GM23248 (cell line): ENCODE measurements around the gene ENTPD8. TPM values are rescaled to one million over a fixed set of nuclear protein-coding genes. Genes with fewer than 3 reads are reported as not detected.
"Not testable (repeated sequence)": the region's sequence is repeated elsewhere in the genome, so short reads cannot be mapped to it uniquely, and the experiment has no call there.

Experiments used
- DNase-seq: peaks from one replicate; pipeline ENCODE4 v3.0.0-alpha.2; 2015
- H2AFZ ChIP-seq: fragments of 200-600 bp; sonication (generic); 2 replicates; pipeline ENCODE4 v1.6.1; 2016; ENCODE audit warnings: antibody characterized with exemption
- H3F3A ChIP-seq: fragments of 200-600 bp; sonication (generic); 2 replicates; pipeline ENCODE4 v1.6.1; 2016; ENCODE audit warnings: mild to moderate bottlenecking, antibody characterized with exemption, mixed run types; ENCODE audit not compliant: insufficient read depth
- H3K27ac ChIP-seq: fragments of 200-600 bp; sonication (generic); 2 replicates; pipeline ENCODE4 v1.5.1; 2016; ENCODE audit warnings: mild to moderate bottlenecking
- H3K27me3 ChIP-seq: fragments of 200-600 bp; sonication (generic); replicated peaks from 2 replicates; pipeline ENCODE4 v1.6.1; 2016; ENCODE audit warnings: mild to moderate bottlenecking; ENCODE audit not compliant: insufficient read depth
- H3K36me3 ChIP-seq: fragments of 200-600 bp; sonication (generic); 2 replicates; pipeline ENCODE4 v1.6.1; 2016; ENCODE audit warnings: low read depth, mild to moderate bottlenecking
- H3K4me1 ChIP-seq: fragments of 200-600 bp; sonication (generic); 2 replicates; pipeline ENCODE4 v1.6.1; 2016; ENCODE audit warnings: mild to moderate bottlenecking; ENCODE audit not compliant: insufficient read depth
- H3K4me2 ChIP-seq: fragments of 200-600 bp; sonication (generic); one replicate; pipeline ENCODE4 v1.6.1; 2016; ENCODE audit warnings: mild to moderate bottlenecking; ENCODE audit not compliant: unreplicated experiment
- H3K4me3 ChIP-seq: fragments of 200-600 bp; sonication (generic); 2 replicates; pipeline ENCODE4 v1.5.1; 2016; ENCODE audit warnings: mild to moderate bottlenecking
- H3K79me2 ChIP-seq: fragments of 200-600 bp; sonication (generic); 2 replicates; pipeline ENCODE4 v1.6.1; 2016; ENCODE audit warnings: mild to moderate bottlenecking; ENCODE audit not compliant: insufficient read depth
- H3K9ac ChIP-seq: fragments of 200-600 bp; sonication (generic); 2 replicates; pipeline ENCODE4 v1.6.1; 2016; ENCODE audit warnings: mild to moderate bottlenecking
- H3K9me2 ChIP-seq: fragments of 200-600 bp; sonication (generic); 2 replicates; pipeline ENCODE4 v1.6.1; 2016; ENCODE audit warnings: mixed run types, mild to moderate bottlenecking, moderate library complexity; ENCODE audit not compliant: insufficient read depth
- H3K9me3 ChIP-seq: fragments of 200-600 bp; sonication (generic); one replicate; pipeline ENCODE4 v1.6.1; 2017; ENCODE audit warnings: low read depth
- H4K20me1 ChIP-seq: fragments of 200-600 bp; sonication (generic); 2 replicates; pipeline ENCODE4 v1.6.0; 2016; ENCODE audit not compliant: insufficient read depth
- EZH2 ChIP-seq: fragments of 200-600 bp; sonication (generic); IDR thresholded peaks from 2 replicates; pipeline ENCODE4 v1.6.1; 2018; ENCODE audit warnings: antibody characterized with exemption, mild to moderate bottlenecking; ENCODE audit not compliant: insufficient read depth, poor library complexity, severe bottlenecking
- EZH2phosphoT487 ChIP-seq: fragments of 200-600 bp; sonication (generic); IDR thresholded peaks from 2 replicates; pipeline ENCODE4 v1.6.1; 2018; ENCODE audit warnings: antibody characterized with exemption, moderate library complexity, mild to moderate bottlenecking, low read depth; ENCODE audit not compliant: insufficient read depth
- WGBS, 2 experiments: methylation state at CpG; one replicate each; pipeline ENCODE4 v1.1.6; 2015 to 2017; ENCODE audit warnings: low lambda C conversion rate in 2 of 2, low coverage in 1 of 2; ENCODE audit errors: missing lambda C conversion rate in 2 of 2; 5-methylcytosine and 5-hydroxymethylcytosine counted together
- in situ Hi-C: fragments of 300-500 bp; cut with MboI; formaldehyde crosslinking; loops from 2 replicates; pipeline ENCODE4 v1.15.0; 2020
- polyA plus RNA-seq: library from polyadenylated mRNA; unstranded; fragments of >200 nt; fragmentation: Nextera tagmentation; extraction: Ambion mirVana; gene quantifications from 2 replicates; pipeline ENCODE4 v1.2.1, GENCODE V29; 2016
- total RNA-seq: library from RNA; depleted of rRNA; stranded (reverse); fragments of >200 nt; shearing (Covaris generic); gene quantifications from 2 replicates; pipeline ENCODE4 v1.2.3, GENCODE V29; 2014

Gene ENTPD8
- total and polyA plus RNA-seq, 2 experiments from 2014 or later, result not detected

DNA sequence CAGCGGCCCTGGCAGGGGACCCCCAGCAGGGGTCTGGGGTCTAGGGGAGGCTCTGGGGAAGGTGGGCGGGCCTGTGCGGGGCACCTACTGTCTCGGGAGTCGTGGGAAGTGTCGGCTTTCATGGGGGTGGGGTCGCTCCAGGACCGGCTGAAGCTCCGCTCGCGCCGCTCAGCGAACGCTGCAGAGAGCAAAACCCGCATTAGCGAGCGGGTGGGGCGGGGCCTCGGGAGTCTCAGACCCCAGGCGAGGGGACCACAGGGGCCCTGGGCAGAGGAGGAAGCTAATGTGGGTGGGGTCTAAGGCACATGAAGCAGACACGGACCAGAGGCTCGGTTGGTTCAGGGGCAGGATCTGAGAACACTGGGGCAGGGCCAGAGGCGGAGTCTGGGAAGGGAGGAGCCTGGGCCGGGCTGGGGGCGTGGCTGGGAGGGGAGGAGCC lies 12.5 kb upstream of the ENTPD8 start:
- peak overlapping the region; percentile 98 for H3K4me2 ChIP-seq
- peak; percentile 81 for DNase-seq
- H2AFZ ChIP-seq, result peak overlapping the region; percentile 79
- 7 to 14% methylated on average over 17 to 19 of the region's 25 CpGs for WGBS, 2 experiments
- TF ChIP-seq EZH2phosphoT487 (no peak), EZH2 (no peak)
- H3K9ac ChIP-seq, result peak overlapping the region; percentile 55; the same call in 1 of the 2 replicates
- H3K27ac ChIP-seq, result no peak overlapping the region
- H3K4me3 ChIP-seq, result peak overlapping the region; percentile 73
- H3K36me3 ChIP-seq, result no peaks in the 10 kb centered on the region
- in situ Hi-C loops, result no loop called here
- no peaks in the 10 kb centered on the region for H3F3A ChIP-seq
- no peaks in the 10 kb centered on the region for H3K9me2 ChIP-seq
- H3K9me3 ChIP-seq, result no peaks in the 10 kb centered on the region
- peaks cover 6% of the 10 kb centered on the region; the same call in 1 of the 2 replicates for H3K4me1 ChIP-seq
- H4K20me1 ChIP-seq, result no peaks in the 10 kb centered on the region
- no peaks in the 10 kb centered on the region for H3K79me2 ChIP-seq
- no peaks in the 10 kb centered on the region for H3K27me3 ChIP-seq

DNA sequence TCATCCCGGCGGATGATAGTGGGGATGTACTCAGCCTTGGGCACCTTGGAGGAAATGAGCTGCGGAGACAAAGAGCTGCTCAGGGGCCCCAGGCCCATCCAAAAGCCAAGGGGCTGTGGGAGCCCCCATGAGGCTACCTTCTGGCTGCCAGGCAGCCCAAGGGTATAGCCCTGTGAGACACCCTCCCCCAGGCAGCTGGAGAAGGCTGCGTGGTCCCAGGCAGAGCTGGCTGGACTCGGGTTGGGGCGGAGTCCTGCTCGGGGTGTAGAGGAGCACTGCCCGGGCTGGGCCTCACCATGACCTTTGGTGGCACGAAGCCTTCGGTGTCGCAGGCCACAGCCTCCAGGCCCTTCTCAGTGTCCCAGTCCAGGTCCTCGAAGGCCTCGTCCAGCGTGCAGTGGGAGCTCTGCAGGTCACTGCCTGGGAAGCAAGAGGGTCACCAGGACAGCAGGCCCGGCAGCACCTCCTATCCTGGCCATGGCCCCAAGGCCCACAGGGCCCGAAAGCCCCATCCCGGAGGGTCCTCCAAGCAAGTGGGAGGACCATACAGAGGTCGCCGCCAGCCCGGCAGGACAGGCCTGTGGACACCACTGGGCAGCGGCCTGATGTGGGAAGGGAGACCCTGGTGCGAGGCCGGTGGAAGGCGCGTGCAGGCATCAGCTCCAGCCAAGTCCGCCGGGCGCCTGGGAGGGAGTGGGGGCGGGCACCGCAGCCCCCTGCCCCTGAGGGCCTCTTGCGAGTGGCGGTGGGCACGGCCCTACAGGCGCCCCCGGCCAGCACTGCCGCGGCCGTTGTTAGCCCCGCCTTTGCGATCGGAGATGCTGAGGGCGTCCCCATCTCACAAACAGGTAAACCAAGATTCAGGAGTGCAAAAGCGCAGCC lies 11.8 kb upstream of the ENTPD8 start:
- peak overlapping the region; percentile 73 for H3K4me3 ChIP-seq
- in situ Hi-C loops, result no loop called here
- H3K79me2 ChIP-seq, result no peaks in the 10 kb centered on the region
- peaks cover 6% of the 10 kb centered on the region; the same call in 1 of the 2 replicates for H3K4me1 ChIP-seq
- H3F3A ChIP-seq, result no peaks in the 10 kb centered on the region
- no peaks in the 10 kb centered on the region for H3K36me3 ChIP-seq
- DNase-seq, result no peak
- H3K9ac ChIP-seq, result peak overlapping the region; percentile 55; the same call in 1 of the 2 replicates
- H3K4me2 ChIP-seq, result peak overlapping the region; percentile 98
- peak overlapping the region; percentile 79; the same call in 1 of the 2 replicates for H2AFZ ChIP-seq
- H3K27me3 ChIP-seq, result no peaks in the 10 kb centered on the region
- H3K9me3 ChIP-seq, result no peaks in the 10 kb centered on the region
- no peak overlapping the region for H3K27ac ChIP-seq
- 75 to 81% methylated on average over 39 to 43 of the region's 43 CpGs for WGBS, 2 experiments
- H3K9me2 ChIP-seq, result no peaks in the 10 kb centered on the region
- TF ChIP-seq EZH2, result no peak
- TF ChIP-seq EZH2phosphoT487, result no peak
- no peaks in the 10 kb centered on the region for H4K20me1 ChIP-seq

DNA sequence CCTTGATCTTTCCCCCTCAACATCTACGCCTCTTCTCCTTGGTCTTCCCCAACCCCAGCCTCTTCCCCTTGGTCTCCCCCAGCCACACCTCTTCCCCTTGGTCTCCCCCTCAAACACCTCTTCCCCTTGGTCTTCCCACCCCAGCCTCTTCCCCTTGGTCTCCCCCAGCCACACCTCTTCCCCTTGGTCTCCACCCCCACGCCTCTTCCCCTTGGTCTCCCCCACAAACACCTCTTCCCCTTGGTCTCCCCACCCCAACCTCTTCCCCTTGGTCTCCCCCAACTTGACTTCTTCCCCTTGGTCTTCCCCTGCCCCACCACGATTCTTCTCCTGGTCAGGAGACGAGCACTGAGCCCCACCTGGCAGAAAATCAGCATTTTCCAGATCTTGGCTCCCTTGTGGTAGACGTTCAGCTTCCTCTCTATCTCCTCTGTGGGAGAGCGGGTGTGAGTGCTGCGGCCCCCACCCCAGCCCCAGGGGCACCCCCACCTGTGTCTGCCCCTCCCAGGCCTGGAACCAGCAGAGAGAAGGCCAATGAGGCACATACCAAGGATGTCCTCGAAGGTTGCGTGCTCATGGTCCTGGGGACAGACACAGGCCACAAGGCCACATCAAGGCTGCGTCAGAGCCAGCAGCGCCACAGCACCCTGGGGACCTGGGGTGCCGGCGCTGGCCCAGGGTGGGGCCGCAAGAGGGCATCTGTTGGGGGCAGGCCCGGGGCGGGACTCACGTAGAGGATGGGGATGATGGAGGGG lies 11.0 kb upstream of the ENTPD8 start:
- H3F3A ChIP-seq, result no peaks in the 10 kb centered on the region
- H3K4me2 ChIP-seq, result no peak overlapping the region
- H3K27ac ChIP-seq, result no peak overlapping the region
- no peaks in the 10 kb centered on the region for H4K20me1 ChIP-seq
- H3K9me2 ChIP-seq, result no peaks in the 10 kb centered on the region
- in situ Hi-C loops, result no loop called here
- H3K4me3 ChIP-seq, result no peak overlapping the region
- H3K36me3 ChIP-seq, result no peaks in the 10 kb centered on the region
- H3K9ac ChIP-seq, result no peak overlapping the region
- DNase-seq, result no peak
- no peak for TF ChIP-seq EZH2phosphoT487
- TF ChIP-seq EZH2, result no peak
- no peaks in the 10 kb centered on the region for H3K27me3 ChIP-seq
- no peaks in the 10 kb centered on the region for H3K9me3 ChIP-seq
- H2AFZ ChIP-seq, result no peak overlapping the region
- no peaks in the 10 kb centered on the region for H3K79me2 ChIP-seq
- H3K4me1 ChIP-seq, result peaks cover 8% of the 10 kb centered on the region
- WGBS, 2 experiments, result 94% methylated on average over 12 to 17 of the region's 17 CpGs

DNA sequence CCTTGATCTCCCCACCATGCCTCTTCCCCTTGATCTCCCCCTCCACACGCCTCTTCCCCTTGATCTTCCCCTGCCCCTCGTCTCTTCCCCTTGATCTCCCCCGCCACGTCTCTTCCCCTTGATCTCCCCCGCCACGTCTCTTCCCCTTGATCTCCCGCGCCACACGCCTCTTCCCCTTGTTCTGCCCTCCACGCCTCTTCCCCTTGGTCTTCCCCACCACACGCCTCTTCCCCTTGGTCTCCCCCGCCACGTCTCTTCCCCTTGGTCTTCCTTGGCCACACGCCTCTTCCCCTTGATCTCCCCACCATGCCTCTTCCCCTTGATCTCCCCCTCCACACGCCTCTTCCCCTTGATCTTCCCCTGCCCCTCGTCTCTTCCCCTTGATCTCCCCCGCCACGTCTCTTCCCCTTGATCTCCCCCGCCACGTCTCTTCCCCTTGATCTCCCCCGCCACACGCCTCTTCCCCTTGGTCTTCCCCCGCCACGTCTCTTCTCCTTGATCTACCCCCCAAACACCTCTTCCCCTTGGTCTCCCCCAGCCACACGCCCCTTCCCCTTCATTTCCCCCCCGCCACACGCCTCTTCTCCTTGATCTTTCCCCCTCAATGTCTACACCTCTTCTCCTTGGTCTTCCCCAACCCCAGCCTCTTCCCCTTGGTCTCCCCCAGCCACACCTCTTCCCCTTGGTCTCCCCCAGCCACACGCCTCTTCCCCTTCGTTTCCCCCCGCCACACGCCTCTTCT lies 10.3 kb upstream of the ENTPD8 start:
- H3K9me2 ChIP-seq, in situ Hi-C loops, DNase-seq, H2AFZ ChIP-seq, H3K9ac ChIP-seq, H3K27ac ChIP-seq, H3F3A ChIP-seq, H4K20me1 ChIP-seq, H3K27me3 ChIP-seq, H3K36me3 ChIP-seq, H3K4me3 ChIP-seq, H3K4me2 ChIP-seq, H3K9me3 ChIP-seq, H3K79me2 ChIP-seq: not testable (repeated sequence)
- H3K4me1 ChIP-seq, result peaks cover 14% of the 10 kb centered on the region
- 86% methylated on average over 25 of the region's 31 CpGs; no CpG with 5 or more reads in 1 of the 2 experiments for WGBS, 2 experiments

DNA sequence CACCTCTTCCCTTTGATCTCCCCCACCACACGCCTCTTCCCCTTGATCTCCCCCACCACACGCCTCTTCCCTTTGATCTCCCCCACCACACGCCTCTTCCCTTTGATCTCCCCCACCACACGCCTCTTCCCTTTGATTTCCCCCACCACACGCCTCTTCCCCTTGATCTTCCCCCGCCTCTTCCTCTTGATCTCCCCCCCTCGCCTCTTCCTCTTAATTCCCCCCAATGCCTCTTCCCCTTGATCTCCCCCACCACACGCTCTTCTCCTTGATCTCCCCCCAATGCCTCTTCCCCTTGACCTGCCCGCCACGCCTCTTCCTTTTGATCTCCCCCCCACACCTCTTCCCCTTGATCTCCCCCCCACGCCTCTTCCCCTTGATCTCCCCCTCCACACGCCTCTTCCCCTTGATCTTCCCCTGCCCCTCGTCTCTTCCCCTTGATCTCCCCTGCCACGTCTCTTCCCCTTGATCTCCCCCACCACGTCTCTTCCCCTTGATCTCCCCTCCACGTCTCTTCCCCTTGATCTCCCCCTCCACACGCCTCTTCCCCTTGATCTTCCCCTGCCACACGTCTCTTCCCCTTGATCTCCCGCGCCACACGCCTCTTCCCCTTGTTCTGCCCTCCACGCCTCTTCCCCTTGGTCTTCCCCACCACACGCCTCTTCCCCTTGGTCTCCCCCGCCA lies 9.5 kb upstream of the ENTPD8 start:
- H2AFZ ChIP-seq, H3K4me2 ChIP-seq, in situ Hi-C loops, H3F3A ChIP-seq, H3K79me2 ChIP-seq, H3K9me2 ChIP-seq, H3K9ac ChIP-seq, H3K4me3 ChIP-seq, H3K36me3 ChIP-seq, H3K9me3 ChIP-seq, H3K27me3 ChIP-seq, DNase-seq, H4K20me1 ChIP-seq, H3K27ac ChIP-seq: not testable (repeated sequence)
- 94% methylated on average over 24 of the region's 24 CpGs; no CpG with 5 or more reads in 1 of the 2 experiments for WGBS, 2 experiments
- peaks cover 22% of the 10 kb centered on the region for H3K4me1 ChIP-seq
